COLO668 (cell line): ENCODE measurements around the gene ADD1.
A peak's percentile ranks its signal among the peaks of the same experiment; 100 is the strongest.
"Not testable (repeated sequence)": the region's sequence is repeated elsewhere in the genome, so short reads cannot be mapped to it uniquely, and the experiment has no call there.

Experiments used
- DNase-seq: peaks from one replicate; lab custom pipeline; 2025; ENCODE audit not compliant: unreplicated experiment; lab: John Stamatoyannopoulos, UW

The ADD1 gene

GRCh38 chr4:2932321-2932950, 88.8 kb downstream of the ADD1 start:
- DNase-seq: no peak

DNA sequence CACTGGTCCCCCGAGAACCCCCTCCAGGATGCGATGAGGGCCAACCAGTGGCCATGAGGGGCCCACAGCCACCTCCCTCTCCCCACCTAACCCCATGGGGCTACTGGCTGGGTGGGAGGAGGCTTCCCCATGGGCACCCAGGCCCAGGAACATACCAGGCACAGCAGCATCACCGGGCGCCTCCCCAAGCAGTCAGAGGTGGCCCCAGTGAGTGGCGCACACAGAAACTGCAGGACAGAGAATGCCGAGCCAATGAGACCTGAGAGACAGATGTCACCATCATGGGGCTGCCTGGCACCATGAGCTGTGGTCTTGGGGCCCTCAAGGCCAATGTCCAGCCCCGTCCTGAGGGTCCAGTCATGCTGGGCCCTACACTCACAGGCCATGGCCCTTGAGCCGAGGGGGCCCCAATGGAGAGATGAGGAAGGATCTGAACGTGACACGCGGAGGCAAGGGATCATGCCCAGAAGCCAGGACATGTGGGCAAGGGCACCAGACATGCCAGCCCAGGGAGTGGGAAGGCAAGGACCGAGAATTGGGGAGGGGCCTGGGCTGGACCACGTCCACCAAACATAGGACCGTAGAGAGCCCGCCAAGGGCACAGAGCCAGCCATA, 89.4 kb downstream of the ADD1 start:
- no peak for DNase-seq

GRCh38 chr4:2933566-2934076, 90.0 kb downstream of the ADD1 start:
- DNase-seq: no peak

DNA sequence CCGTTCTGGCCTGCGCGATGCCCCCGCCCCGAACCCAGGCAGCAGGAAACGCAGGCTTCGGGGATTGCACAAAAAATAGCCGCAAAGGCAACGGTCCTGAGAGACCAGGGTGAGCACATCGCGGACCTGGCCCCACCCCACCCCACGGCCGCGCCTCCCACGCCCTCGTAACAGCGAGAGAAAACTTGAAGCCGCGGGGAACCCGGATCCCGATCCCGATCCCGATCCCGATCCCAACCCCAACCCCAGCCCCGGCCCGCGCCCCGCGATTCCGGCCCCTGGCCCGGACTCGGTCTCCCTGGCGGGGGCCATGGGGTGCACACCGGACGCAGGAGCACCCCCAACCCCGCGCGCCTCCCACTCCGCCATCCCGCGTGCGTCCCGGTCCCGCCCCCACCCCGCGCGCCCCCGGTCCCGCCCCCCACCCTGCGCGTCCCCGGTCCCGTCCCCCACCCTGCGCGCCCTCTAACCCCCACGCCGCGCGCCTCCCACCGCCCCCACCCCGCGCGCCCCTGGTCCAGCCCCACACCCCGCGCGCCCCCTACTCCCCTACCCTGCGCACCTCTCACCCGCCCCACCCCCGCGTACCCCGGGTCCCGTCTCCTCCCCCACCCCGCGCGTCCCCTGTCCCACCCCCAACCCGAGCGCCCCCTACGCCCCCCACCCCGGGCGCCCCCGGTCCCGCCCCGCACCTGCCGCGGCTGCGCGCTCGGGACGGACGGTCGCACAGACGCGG, 90.6 kb downstream of the ADD1 start:
- DNase-seq: peak; percentile 36

DNA sequence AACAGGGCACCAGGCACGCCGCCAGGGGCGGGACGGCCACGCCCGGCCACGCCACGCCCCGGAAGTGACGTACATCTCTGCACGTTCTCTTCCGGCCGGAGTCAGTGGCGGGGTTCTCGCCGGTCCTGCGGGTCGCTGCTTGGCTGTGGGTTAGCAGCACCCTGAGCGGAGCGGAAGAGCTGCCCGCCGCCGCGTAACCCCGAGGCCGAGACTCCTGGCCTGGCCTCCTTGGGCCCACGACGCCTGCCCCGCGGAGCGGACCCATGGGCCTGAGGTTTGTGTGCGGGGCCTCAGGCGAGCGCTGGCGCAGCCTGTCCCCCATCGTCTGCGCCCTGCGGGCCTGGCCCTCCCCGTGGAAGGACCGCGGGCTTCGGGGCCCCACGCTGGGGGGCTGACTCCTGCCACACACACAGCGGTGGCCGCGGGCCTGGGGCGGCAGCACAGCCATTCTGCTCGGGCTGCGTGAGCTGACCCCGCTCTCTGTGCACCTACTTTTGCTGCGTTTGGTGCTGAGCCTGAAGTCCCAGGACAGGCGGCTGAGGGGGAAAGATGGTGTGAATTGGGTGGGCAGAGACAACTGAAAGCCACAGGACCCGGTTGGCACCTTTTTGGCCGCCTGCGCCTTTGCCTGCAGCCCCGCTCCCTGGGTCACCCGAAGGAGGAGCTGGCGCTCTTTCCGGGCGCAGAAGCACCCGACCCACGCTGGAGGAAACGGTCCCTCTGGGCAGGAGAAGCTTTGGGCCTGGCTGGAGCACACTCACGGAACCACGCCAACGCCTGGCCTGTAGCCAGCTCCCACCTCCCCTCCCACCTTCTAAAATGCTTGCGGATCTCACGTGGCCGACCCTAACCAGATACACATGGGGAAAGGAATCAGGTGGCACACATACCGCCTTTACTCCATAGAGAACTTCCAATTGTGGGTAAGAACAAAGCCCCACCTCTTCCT, 91.4 kb downstream of the ADD1 start:
- DNase-seq: peak; percentile 94

GRCh38 chr4:2935762-2936743, 92.4 kb downstream of the ADD1 start:
- DNase-seq: peak; percentile 31

GRCh38 chr4:2936773-2937145, 93.1 kb downstream of the ADD1 start:
- peak; percentile 44 for DNase-seq

DNA sequence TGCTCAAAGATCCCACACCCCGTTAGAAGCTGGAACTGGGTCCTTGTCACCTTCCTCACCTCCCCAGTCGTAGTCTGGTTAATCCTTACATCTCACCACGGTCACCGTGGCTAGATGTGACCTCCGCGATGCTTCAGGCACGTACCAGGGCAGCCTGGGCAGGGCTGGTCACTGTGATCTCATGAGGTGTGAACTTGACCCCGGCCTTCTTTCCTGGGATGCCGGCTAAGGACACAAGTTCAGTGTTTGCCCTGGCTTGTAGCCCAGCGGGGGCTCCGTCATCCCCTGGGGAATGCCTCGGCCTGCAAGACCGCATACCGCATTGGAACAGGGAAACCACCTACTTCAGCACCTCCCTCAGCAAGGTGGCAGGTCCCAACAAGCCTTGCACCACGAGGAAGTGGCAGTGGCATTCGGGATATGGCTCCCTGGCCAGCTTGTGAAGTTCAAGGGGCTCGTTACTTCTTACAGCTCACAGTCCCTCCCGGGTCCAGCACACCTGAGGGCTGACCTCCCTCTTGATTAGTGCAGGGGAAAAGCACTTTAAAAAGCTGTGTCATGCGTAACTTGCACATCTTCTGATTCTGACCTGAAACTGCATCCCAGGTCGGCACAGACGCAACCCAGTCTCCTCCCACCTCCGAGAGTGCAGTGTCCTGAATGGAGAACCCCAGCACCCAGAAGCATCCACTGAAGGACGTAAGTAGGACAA, 93.7 kb downstream of the ADD1 start:
- peak; percentile 68 for DNase-seq

- no peak for DNase-seq
Measured at GRCh38 chr4:2937986-2938385, 94.3 kb downstream of the ADD1 start.

DNA sequence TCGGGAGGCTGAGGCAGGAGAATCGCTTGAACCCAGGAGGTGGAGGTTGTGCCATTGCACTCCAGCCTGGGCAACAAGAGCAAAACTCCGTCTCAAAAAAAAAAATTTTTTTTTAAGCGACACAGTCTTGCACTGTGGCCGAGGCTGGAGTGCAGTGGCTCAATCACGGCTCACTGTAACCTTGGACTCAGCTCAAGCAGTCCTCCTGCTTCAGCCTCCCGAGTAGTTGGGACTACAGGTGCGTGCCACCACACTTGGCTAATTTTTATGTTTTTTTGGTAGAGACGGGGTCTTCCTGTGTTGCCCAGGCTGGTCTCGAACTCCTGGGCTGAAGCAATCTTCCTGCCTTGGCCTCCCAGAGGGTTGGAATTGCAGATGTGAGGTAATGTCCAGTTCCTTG, 94.8 kb downstream of the ADD1 start:
- not testable (repeated sequence) for DNase-seq

DNA sequence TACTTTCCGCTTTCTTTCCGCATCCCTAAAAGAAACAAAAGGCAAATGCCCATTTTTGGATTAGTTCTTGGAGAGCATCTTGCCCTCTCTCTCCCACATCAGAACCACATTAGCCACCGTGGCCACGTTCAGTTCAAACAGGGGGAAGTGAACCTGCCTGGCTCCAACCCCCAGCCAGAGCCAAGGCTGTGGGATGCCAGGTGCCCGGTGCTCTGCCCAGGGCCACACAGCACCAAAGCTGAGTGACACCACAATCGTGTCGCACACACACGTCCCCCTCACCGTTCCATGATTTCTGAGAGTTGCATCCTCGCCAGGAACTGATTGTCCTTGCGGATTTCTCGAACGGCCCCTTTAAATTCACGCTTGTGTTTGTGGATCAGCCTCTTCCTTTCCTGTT, 95.3 kb downstream of the ADD1 start:
- DNase-seq: no peak

DNA sequence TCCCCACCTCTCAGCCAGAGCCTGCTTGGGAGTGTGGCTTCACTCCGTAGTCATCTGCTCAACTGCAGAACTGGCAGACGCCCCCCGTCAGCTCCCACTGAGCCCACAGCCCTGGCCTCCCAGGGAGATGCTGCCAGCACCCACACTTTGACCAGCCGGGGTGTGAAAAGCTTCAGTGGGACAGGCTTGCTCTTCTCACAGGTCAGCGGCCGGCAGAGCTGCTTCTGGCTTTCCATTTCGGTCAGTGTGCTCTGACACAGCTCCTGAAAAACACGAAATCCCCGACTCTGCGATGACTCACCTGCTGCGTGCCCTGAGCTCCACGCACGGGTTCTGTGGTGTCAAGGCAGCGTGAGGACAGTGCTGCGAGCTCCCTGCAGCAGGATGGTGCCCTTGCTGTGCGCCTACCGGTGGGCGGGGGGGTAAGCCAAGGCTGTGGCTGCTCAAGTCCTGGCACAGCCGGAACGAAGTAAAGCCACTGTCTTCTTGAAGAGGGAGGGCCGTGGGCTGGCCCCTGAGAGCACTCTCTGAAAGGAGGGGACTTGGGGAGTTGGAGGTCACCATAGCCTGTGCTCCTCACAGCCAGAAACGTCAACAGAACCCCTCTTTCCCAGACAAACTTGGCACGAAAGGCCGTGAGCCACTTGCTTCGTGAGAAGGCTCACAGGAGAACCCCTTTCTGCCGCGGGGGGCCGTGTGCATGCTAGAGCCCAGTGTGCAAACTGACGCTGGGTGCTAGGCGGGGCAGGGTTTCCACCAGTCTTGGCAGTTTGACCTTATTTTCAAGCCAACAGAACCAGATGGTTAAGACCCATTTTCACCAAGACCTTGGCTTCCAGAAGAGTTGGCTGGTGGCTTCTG, 96.0 kb downstream of the ADD1 start:
- no peak for DNase-seq

GRCh38 chr4:2940267-2941137, 96.9 kb downstream of the ADD1 start:
- DNase-seq: no peak

DNA sequence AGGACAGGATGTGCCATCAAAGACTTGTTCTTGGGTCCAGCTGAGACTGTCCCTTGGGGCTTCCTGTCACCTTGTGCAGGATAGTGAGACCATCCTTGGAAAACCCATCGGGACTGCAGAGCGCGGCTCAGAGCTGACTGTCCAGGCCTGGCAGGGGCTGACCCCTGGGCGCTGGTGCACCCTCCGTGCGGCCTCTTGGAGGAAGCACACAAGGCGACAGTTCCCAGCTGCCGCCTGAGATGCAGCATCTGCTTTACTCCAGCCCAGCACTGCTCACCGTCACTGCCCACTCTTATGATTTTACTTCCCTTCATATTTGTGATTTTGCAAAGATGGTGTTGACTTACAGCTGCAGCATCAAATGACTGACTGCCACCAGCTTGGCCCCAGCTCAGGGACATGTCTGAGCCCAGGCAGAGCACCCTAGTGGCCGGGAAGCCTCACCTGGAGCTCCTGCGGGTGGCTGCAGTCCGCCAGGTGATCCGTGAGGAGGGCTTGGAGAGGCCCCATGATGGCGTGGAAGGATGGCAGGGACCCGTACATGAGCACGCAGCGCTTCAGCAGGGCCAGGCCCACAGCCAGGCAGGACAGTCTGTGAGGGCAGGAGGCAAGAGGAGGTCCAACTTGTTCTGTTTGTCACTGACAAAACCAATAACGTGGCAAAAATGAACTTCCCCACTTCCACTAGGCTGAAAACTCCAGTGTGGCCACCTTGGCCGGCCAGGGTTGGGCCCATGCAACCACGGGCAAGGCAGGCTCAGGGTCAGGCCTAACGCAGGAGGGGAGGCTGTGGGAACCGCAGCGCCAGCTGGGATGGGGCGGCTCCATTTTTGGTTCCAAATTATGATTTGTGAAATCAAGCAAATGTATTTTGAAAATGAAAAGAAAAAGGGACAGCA, 97.7 kb downstream of the ADD1 start:
- no peak for DNase-seq

- DNase-seq: no peak
Measured at GRCh38 chr4:2942037-2942531, 98.4 kb downstream of the ADD1 start.
